GM18520 (cell line): Measurements from ENCODE around the gene BAAT.
"Not testable (repeated sequence)": the region's sequence is repeated elsewhere in the genome, so short reads cannot be mapped to it uniquely, and the experiment has no call there.

Experiments used
- ATAC-seq: cut with Tn5 transposase; IDR thresholded peaks from one replicate; pipeline ENCODE4 v1.9.1; 2021; ENCODE audit not compliant: unreplicated experiment

BAAT gene

DNA sequence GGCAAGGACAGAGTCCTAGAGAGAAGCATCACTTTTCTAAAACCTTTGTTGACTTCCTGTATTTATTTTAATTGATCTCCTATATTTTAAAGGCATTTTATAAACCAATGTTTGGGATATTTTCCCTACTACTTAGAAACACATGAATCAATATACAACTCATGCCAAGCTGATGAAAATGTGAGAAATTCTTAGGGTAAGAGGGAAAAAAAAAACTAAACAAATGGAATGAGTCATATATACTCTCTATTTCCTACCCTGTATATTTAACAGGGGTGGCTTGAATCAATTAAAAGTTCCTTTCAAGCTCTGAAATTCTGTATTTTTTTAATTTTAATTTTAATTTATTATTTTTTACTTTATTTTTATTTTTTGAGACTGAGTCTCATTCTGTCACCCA lies 19.6 kb downstream of the BAAT start:
- no peak for ATAC-seq

DNA sequence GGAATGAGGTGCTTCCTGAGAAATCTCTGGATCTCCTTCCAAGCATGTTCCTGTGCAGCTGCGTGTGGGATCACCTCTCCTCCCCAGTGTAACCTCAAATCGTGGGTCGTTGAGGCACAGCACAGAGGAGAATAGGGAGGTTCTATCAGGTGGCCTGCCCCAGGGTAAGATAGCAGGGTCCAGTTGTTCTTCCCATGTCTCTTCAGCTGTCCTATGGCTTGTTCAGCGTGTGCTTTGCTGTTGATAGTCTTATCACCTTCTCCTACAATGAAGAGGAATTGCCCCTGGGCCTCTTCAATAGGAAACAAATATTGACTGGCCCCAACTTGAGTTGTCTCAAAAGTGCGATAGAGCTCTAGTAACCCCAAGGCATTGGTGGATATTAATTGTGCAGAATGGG lies 22.4 kb downstream of the BAAT start:
- no peak for ATAC-seq

DNA sequence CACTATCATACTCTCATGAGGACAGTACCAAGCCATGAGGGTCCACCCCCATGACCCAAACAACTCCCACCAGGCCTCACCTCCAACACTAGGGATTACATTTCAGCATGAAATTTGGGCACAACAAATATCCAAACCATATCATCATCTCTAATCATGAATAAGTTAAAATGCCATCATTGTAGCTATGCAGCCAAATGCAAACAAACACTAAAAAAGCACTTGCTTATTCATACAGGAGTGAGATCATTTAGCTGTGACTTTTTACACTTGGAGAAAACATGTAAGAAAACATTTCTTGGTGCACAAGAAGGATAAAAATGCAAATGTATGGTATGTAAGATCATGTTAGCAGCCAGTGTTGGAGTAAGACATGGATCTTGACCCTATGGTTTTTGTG lies 24.2 kb downstream of the BAAT start:
- no peak for ATAC-seq

DNA sequence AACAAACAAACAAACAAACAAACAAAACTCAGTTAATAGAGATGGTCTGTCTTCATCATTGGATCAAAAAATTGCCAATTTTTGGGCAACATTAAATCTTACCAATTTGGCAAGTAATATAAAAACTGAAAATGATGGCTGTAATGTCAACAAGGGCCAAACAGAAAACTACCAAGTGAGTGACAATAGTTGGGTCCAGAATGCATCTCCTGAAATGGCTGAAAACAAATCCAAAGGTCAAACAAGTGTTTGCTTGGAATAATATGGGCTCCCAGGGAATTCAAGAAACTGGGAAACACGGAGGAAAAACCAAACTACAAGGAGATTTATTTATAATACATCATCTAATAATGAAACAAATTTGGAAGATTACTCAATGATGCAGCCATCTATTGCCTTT lies 25.1 kb downstream of the BAAT start:
- no peak for ATAC-seq

DNA sequence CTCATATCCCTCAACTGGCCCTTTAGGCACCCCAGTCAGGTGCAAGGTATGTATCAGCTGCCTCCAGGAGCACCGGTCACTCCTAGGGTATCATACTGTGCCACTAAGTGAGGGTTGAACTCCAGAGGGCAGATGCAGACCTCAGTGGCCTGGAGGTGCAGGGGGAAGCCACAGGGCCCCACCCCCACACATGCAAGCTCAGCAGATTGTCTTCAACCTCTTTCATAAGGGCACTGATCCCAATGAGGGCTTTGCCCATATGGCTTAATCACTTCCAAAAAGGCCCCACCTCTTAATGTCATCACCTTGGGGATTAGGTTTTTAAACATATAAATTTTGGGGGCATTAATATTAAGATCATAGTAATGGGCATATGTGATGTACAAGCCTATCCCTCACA lies 28.2 kb downstream of the BAAT start:
- ATAC-seq = no peak

DNA sequence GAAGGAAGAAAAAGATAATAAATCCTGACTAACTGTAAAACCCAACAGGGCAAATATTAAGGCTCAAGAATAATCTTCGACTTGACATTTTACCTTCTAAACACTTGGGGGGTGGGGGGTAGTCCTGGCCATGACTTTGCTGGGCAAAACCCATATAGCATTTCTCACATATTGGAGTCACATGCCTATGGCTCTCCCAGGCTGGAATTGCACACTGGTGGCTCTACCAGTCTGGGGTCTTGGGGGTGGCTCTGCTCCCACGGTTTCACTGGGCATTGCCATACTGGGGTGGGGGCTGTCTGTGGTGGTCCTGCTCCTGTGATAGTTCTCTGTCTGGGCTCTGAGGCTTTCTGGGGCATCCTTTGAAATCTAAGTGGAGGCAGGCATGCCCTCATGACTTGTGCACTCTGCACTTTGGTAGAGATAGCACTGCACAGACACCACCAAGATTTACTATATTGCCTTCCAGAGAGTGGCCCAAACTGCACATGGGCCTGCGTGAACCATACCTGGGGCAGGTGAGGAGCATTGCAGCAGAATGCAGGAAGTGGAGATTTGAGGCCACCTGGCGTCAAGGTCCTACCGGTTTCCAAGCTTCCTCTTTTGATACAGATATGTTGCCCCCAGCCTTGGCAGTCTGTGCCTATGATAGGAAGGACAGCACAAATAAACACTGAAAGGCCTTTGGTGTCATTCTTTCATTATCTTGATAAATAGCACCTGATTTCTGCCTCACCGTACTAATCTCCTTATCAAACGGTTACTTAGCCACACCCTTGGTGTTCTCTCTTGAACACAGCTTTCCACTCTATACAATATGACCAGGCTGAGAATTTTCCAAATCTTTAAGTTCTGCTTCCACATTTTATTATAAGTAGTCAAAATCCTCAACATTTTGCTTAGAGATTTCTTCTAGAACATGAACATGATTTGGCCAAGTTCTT lies 29.8 kb downstream of the BAAT start:
- no peak for ATAC-seq

DNA sequence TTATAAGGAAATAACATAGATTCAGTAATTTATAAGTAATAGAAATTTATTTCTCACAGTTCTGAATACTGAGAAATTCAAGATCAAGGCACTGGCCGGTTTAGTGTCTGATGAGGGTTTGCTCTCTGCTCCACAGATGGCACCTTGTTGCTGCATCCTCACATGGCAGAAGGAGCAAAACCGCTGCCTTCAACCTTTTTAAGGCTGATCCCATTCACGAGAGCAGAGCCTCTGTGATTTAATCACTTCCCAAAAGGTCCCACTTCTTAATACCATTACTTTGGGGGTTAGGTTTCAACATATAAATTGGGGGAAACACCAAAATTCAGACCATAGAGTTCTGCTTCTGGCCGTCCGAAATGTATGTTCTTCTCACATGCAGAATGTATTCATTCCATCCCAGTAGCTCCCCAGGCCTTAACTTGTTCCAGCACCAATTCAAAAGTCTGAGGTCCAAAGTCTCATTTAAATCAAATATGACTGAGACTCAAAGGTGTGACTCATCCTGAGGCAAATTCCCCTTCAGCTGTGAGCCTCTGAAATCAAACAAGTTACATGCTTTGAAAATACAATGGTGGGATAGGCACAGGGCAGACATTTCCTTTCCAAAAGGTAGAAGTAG lies 30.6 kb downstream of the BAAT start:
- ATAC-seq = no peak

DNA sequence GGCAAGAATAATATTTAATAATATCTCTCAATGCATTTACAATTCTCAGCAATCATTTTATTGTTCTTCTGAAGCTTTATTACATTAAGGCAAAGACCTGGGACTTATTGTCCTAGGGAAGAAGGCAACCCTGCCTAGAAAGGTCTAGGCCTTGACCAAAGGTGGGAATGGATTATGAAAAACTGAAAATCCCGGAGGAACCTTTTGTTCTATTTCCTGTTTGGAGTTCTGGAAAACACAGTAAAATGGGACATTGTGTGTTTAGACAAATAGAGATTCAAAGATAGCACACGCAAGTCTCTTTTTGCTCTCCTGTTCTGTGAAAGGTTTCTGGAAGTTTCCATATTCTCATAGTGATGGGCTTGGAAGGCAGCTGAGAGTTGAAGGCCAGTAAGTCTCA lies 31.1 kb downstream of the BAAT start:
- no peak for ATAC-seq

DNA sequence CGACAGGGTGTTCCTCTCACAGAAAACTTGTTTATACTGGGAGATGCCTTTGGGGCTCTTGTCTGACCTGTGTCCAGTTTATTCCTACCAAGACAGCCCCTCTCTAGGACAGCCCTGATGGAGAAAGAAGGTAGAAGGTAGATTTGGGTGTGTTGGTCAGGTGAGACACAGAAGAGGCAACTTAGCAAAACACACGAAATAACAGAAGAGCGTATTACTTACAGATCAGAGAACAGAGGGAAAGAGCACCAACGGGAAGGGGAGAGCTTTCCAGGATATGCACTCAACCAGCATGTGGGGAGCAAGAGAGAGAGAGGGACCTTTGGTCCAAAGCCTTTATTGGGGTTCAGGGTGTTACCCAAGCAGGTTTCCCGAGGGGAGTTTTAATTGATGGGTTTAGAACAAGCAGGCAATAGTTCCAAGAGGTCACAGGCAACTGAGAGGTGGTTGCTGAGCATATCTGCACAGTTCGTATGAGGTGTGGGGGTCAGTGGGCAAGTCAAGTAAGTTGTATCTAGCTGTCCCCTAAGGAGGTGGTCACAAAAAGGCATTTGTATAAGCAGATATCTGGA lies 31.8 kb downstream of the BAAT start:
- ATAC-seq = no peak

DNA sequence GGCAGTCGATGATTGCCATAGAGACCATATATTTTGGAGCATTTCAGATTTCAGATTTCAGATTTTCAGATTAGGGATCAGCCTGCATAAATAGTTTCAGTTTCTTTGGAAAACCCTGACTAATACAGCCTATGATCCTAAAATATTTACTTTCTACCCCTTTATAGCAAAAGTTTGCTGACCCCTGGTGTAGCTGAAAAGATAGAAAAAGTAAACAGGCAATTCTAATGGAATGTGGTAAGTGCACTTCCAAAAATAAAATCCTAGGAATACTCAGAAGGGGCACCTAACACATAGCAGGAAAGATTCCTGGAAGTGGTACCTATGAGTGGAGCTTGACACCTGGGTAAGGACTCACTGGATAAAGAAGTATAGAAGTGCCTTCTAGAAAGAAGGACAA lies 34.5 kb downstream of the BAAT start:
- ATAC-seq = no peak

DNA sequence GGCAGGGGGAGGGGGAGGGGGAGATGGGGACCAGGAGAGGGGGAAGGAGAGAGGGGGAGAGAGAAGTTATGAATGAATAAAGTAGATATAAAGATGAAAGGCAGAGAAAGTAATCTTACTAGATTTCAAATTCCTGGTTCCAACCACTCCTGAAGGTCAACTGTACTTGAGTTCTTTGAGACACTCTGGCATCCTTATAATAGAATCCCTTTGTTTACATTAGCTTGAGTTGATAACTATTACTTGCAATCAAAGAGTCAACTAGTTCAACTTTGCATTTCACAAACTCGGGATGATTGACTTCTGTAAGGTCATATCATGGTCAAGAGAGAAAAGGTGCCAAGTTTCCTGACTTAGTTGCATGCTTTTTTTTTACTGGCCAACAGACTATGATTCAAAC lies 42.2 kb downstream of the BAAT start:
- ATAC-seq = no peak

DNA sequence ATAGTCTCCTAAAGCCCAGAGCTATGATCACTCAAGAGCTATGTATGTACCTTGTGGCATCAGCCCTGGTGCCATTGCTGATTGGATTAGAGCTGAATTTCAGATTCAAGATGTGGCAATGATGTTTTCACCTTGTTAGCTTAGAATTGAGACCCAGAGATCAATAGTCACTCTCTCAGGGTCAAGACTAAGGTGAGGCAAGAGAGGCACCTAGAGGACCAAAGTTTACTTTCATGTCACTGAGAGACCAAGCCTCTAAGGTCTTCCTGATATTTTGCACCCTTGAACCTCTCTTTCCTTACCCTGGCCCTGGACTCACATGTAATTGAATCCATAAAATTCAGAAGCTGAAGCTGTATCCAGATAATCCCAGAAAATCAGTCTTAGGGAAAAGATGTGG lies 42.8 kb downstream of the BAAT start:
- ATAC-seq = no peak

DNA sequence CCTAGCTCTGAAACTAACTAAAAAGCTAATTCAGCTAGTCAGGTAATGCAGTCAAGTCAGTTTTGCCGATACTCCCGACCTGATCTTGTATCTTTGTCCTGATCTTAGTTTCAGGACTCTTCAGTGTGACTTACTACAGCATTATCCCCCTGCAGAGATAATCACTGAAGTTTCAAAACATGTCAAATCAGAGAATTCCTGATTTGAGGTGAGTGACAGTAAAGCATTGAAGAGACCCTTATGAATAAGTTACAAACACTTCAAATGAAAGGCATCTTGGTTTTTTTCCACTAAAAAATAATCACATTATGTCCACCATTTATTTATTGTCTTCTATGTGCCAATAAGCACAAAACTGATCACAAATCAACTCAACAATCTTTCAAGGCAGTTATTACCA lies 47.6 kb downstream of the BAAT start:
- no peak for ATAC-seq

DNA sequence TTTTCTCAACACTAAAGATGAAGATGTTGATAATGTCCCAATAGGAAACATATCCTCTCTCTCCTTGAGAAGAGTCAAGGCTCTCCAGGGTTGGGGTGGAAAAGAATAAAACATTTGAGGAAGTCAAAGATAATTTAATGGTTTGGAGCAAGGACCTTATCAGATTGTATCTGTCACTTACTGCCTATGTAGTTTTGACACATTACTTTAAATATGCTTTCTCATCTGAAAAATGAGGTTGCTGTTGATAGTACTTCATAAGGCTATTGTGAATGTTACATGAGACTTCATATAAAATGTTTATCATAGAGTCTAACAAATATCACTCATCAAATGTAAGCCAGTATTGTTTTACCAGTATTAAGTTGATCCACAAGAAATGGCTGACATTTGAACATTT lies 48.7 kb downstream of the BAAT start:
- no peak for ATAC-seq

DNA sequence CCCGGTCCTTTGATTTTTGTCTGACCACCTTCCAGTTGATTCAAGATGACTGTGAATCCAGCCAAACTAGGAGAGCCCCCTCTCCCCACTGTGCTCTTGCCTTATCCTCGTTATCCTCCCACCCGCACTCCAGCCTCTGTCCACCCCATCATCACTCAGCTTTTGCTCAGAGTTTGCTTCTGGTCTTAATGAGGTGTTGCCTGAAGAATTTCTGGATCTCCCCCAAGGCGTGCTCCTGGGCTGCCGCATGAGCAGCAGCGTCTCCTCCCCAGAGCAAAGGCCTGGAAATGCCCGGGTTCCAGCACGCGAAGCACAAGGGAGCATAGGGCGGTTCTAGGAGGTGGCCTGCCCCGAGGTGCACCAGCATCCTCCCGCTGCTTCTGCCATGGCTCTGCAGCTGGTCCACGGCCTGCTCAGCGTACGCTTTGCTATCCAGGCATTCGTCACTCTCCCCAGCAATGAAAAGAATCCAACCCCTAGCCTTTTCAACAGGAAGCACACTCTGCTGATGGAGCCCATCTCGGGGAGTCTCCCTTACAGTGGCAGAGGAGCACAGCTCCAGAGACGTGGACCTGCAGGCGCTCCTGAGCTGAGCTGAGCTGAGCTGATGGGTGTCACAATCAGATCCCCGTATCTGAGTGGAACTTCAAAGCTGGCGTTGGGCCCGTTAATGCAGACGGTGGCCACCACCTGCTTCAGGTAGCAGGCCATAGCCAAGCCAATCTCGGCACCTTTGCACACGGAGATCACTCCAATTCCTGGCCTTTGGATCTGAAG lies 50.7 kb downstream of the BAAT start:
- no peak for ATAC-seq

DNA sequence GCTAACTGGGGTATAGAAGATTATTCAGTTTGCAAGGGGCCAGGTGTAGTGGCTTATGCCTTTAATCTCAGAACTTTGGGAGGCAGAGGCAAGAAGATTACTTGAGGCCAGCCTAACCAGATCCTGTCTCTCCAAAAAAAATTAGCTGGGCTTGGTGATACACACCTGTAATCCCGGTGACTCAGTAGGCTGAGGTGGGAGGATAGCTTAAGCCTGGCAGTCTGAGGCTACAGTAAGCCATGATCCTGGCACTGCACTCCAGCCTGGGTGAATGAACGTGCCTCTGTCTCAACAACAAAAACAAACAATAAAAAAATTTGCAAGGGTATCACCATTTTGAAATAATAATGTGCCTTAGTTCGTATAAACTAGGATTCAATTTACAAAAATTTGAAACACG lies 51.3 kb downstream of the BAAT start:
- ATAC-seq = no peak

DNA sequence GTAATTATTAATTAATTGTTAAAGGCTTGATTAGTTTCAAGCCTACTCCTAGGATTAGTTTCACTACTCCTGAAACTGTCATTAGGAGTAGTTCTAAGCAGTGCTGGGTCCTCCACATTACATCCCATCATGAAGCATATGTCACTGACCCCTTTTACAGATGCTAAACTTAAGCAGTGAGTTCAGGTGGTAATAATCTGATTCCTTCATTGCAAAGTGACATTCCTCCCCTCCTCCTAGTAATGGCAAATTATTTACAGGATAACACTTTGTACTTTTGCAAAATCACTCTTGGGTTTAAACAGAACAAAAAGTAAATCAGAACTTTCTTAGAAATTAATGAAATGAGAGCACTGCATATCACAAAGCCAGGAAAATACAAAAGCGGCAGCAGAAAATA lies 52.4 kb downstream of the BAAT start:
- no peak for ATAC-seq

DNA sequence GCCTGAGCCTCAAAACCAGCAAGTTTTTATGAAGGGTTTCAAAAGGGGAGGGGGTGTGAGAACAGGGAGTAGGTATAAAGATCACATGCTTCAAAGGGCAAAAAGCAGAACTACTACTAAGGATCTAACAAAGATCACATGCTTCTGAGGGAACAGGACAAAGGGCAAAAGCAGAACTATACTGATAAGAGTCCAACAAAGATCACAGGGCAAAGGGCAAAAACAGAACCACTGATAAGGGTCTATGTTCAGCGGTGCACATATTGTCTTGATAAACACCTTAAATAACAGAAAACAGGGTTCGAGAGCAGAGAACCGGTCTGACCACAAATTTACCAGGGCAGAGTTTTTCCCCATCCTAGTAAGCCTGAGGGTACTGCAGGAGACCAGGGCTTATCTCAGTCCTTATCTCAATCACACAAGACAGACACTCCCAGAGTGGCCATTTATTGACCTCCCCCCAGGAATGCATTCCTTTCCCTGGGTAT lies 57.3 kb downstream of the BAAT start:
- ATAC-seq = not testable (repeated sequence)

DNA sequence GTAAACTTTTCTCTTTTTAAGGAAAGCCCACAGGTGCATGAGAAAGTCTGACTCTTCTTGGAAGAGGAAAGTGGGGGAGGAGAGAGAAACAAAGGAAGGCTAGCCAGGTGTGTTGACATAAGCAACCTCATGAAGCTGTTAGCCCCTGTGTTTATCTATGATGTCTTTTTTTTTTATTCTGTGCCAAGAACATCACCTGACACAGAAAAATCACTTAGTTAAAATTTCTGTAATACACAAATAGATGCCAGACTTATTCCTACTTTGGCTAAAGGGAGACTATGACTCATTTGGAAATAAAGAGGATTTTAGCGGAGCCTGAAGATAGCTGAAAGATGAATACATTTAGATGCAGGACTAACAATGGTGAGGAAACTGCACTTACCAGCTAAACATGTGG lies 58.3 kb downstream of the BAAT start:
- ATAC-seq = no peak

DNA sequence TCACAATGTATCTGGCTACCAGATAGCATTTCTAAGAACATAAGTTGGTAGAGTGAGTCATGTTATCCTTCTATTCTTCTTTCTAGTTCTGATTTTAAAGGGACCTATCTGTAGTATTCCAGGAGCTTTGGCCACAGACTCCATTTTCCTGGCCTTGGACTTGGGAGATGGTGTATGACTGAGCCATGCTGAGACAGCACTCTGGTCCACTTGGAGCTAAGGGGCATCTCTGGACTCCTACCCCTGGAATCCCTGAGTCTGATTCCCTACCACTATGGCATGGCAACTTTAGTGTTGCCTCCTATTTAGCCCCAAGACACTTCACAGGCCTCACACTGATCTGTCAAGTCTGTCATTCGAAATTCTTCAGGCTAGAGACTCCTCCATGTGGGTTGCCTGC lies 58.8 kb downstream of the BAAT start:
- ATAC-seq = no peak

DNA sequence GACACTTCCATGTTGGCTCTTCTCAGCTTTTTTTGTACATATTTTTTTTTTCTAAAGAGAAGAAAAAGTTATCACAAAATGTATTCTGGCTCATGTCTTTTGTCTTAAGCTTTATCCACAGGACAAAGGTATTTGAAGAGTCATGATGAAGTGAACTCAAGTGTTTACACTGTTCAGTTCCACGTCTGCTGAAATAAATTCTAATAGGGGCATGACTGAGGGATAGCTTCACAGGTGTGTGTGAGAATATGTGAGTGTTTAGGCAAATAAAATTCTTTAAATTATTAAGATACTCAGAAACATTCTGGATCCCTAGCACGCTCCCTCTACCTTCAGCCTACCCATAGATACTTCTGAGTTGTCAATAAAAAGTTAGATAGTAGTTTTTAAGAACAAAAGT lies 59.8 kb downstream of the BAAT start:
- no peak for ATAC-seq
